ENCODE results near the gene EID3.

The EID3 gene

DNA sequence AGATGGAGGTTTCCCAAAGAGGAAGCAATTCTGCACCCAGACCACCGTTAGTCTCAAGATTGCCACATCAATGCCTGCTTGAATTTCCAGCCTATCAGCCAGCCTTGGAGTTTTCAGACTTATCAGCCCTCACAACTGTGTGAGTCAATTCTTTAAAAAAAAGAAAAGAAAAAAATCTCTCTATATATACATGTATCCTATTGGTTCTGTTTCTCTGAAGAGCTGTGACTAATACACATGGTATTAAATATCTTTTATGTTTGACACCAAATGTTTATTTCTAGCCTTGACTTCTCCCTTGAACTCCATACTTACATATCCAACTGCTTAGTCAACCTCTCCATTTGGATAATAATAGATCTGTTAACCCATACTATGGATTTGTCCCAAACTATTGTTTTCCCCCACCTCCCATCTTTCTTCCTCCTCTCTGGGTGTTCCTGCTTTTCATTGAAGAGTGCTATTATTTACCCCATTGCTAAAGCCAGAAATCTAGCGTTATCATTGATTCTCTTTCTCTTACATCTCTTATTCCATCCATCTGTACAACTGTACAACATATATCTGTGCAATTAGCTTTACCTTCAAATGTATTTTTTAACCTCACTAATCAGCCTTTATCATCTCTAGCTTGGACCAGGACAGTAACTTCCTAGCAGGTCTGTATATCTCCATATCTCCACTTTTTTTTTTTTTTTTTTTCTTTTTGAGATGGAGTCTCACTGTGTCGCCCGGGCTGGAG is 22.7 kb upstream of the EID3 start:
- TF ChIP-seq CTCF (conservative IDR thresholded peaks at IDR 0.05; ENCODE audit: control insufficient read depth, insufficient read depth, low read depth, low read length) = no peak
- H3K4me3 ChIP-seq (ENCODE audit: control insufficient read depth, low read depth, low read length) = peak overlapping the region; percentile 6
- peak; percentile 94 for DNase-seq (ENCODE audit: low read depth)

DNA sequence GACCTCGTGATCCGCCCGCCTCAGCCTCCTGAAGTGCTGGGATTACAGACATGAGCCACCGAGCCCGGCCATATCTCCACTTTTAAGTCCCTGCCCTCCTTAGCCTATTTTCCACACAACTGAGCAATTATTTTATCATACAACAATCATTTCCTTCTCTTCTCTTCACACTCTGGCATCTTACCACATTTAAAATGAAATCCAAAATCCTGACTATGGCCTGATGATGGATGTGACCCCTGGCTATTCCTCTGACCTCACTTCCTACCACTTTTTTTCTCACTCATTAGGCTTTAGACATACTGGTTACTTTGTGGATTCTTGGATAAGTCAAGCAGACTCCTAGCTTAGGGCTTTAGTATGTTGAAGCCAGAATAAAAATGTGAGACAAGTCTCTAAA is 21.9 kb upstream of the EID3 start:
- DNase-seq (ENCODE audit: low read depth) = peak; percentile 38
- no peak overlapping the region for H3K4me3 ChIP-seq (ENCODE audit: control insufficient read depth, low read depth, low read length)
- no peak for TF ChIP-seq CTCF (conservative IDR thresholded peaks at IDR 0.05; ENCODE audit: control insufficient read depth, insufficient read depth, low read depth, low read length)

DNA sequence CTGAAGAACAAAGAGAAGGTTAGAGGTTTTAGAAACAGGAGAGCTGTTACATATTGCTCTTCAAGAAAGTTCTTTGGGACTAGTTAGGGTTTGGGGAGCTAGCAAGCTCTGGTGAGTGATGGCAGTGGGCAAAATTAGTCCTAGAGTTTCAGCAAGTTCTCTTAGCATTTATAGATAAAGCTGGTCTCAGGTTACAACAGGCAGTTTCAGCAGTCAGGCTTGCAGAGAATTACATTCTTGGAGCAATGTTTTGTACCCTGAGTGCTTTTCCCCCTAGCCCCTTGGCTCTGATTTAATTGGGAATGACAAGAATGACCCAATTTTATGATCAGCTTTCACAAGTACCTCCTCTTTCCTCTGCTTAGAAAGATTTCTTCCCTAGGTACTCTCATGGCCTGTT is 21.4 kb upstream of the EID3 start:
- H3K4me3 ChIP-seq (ENCODE audit: control insufficient read depth, low read depth, low read length) = no peak overlapping the region
- DNase-seq (ENCODE audit: low read depth) = no peak
- TF ChIP-seq CTCF (conservative IDR thresholded peaks at IDR 0.05; ENCODE audit: control insufficient read depth, insufficient read depth, low read depth, low read length) = no peak

GRCh38 chr12:104285740-104286515 is 17.6 kb upstream of the EID3 start:
- DNase-seq (ENCODE audit: low read depth) = no peak
- H3K4me3 ChIP-seq (ENCODE audit: control insufficient read depth, low read depth, low read length) = peak overlapping the region; percentile 94
- TF ChIP-seq CTCF (conservative IDR thresholded peaks at IDR 0.05; ENCODE audit: control insufficient read depth, insufficient read depth, low read depth, low read length) = no peak

GRCh38 chr12:104286516-104287482 is 16.7 kb upstream of the EID3 start:
- no peak for TF ChIP-seq CTCF (conservative IDR thresholded peaks at IDR 0.05; ENCODE audit: control insufficient read depth, insufficient read depth, low read depth, low read length)
- DNase-seq (ENCODE audit: low read depth) = peak; percentile 96
- peak overlapping the region; percentile 94 for H3K4me3 ChIP-seq (ENCODE audit: control insufficient read depth, low read depth, low read length)

GRCh38 chr12:104288635-104289274 is 14.8 kb upstream of the EID3 start:
- DNase-seq (ENCODE audit: low read depth) = peak; percentile 80
- no peak for TF ChIP-seq CTCF (conservative IDR thresholded peaks at IDR 0.05; ENCODE audit: control insufficient read depth, insufficient read depth, low read depth, low read length)
- H3K4me3 ChIP-seq (ENCODE audit: control insufficient read depth, low read depth, low read length) = peak overlapping the region; percentile 94

All from fibroblast of mammary gland (primary cell).